Transverse colon (tissue), 4 donors: ENCODE data around the gene DENND1A. TPM values are rescaled to one million over a fixed set of nuclear protein-coding genes. Genes with fewer than 3 reads are reported as not detected.

ENCODE experiments used
- DNase-seq: peaks from one replicate; pipeline ENCODE4 v3.0.0-alpha.2; 2019
- H3K27ac ChIP-seq, 4 donors: fragments of 200-600 bp; sonication (generic); 2 replicates each; pipeline ENCODE4 v1.5.1; 2016 to 2018; ENCODE audit warnings: inconsistent platforms in 4 of 4
- H3K27me3 ChIP-seq: fragments of 200-600 bp; sonication (generic); 2 replicates; pipeline ENCODE4 v1.5.1; 2017; ENCODE audit warnings: inconsistent platforms
- H3K36me3 ChIP-seq, 4 donors: fragments of 200-600 bp; sonication (generic); 2 replicates each; pipeline ENCODE4 v1.5.1; 2017 to 2019; ENCODE audit warnings: inconsistent platforms in 4 of 4
- H3K4me1 ChIP-seq, 4 donors: fragments of 200-600 bp; sonication (generic); 2 replicates each; pipeline ENCODE4 v1.5.1; 2017 to 2020; ENCODE audit warnings: inconsistent platforms in 4 of 4
- H3K4me3 ChIP-seq, 4 donors: fragments of 200-600 bp; sonication (generic); 1 replicate in 1 of 4; 2 replicates in 3 of 4; pipeline versions ENCODE4 v1.5.1 to v1.6.1; 2017 to 2019; ENCODE audit warnings: inconsistent platforms in 4 of 4
- H3K9me3 ChIP-seq, 2 donors: fragments of 200-600 bp; sonication (generic); 2 replicates each; pipeline ENCODE4 v1.5.1; 2017 to 2019; ENCODE audit warnings: inconsistent platforms in 2 of 2
- EP300 ChIP-seq: sonication (generic); formaldehyde crosslinking; IDR thresholded peaks from one replicate; pipeline ENCODE4 v1.6.1; 2017; ENCODE audit warnings: antibody characterized with exemption, low read depth
- POLR2A ChIP-seq: fragments of 450-650 bp; IDR thresholded peaks from one replicate; pipeline ENCODE4 v1.6.1; 2016; ENCODE audit warnings: antibody characterized with exemption, mild to moderate bottlenecking, moderate library complexity
- POLR2AphosphoS5 ChIP-seq, 3 donors: sonication (generic); formaldehyde crosslinking; IDR thresholded peaks; one replicate each; pipeline ENCODE4 v1.6.1; 2016; ENCODE audit warnings: antibody characterized with exemption in 3 of 3
- WGBS, 2 donors: methylation state at CpG; one replicate each; pipeline ENCODE4 v1.1.5; 2018; ENCODE audit warnings: low coverage in 1 of 2; 5-methylcytosine and 5-hydroxymethylcytosine counted together
- in situ Hi-C, 4 donors: fragments of 200-750 bp; cut with MboI; loops; one replicate each; pipeline versions ENCODE4 v1.15.0 to v1.15.1; 2017; ENCODE audit warnings: low sequenced_read_pairs in 3 of 4, low pct_ligation_motif_present in 1 of 4, low pct_unique_long_range_greater_than_20kb in 1 of 4
- intact Hi-C: fragments of 100-400 bp; cut with DNase I; formaldehyde crosslinking; loops from one replicate; pipeline ENCODE4 v1.15.1; 2023; ENCODE audit warnings: low total_unique reads
- total RNA-seq, 4 donors: library from RNA; depleted of rRNA; stranded (reverse); fragments of >200 nt; gene quantifications; one replicate each; pipeline ENCODE4 v1.1.0, GENCODE V29; 2016
- TF ChIP-seq, protein P1 (sequence below), 5 experiments: fragments of 200-600 bp in 3 of 5; fragments of 450-650 bp in 2 of 5; sonication (generic) in 3 of 5; IDR thresholded peaks; 1 replicate in 2 of 5; 2 replicates in 3 of 5; pipeline ENCODE4 v1.5.1; 2016 to 2017; ENCODE audit warnings: antibody characterized with exemption in 5 of 5, inconsistent platforms in 3 of 5, mild to moderate bottlenecking in 2 of 5, moderate library complexity in 1 of 5

The DENND1A gene
- total RNA-seq, 4 donors from 2014 or later, result 12.5 to 78.6 (median 40.0) TPM

DNA sequence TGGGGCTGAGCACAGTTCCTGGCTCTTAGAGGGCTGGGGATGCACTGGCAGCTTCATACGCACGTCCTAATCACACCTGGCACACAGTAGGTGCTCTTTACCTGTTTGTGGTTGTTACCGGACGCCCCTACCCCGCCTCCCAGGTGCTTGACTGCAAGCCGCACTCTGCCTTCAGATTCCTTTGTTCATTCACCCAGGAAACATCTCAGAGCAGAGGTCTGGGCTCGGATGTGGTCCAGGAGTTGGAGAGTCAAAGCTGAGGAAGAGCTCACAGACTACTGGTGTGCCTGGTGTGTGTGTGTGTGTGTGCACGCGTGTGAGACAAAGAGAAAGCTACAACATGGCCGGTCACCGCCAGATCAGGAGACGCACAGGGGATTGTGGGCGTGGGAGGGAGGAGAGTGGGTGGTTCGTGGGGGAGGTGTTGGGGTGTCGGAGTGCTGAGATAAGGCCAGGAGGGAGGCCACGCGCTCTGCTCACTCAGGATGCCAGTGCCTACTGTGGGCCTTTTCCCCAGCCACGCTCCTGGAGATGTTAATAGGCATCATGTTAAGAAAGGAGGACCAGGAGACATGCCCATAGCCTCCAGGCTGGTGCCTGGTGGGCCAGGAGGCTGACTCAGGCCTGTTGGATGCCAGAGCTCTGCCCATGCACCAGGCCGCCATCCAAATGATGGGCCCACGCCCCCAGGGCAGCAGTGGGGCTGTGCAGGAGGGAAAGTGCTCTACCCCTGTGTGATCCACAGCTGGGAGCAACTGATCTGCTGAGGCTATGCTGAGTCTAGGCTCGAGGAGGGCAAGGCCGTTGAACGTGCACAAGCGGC, 534.0 kb downstream of the DENND1A start:
- H3K9me3 ChIP-seq, result no peaks in the 10 kb centered on the region
- H3K36me3 ChIP-seq, result no peaks in the 10 kb centered on the region
- intact Hi-C loops (no loop called here), in situ Hi-C loops (no loop called here)
- no peak overlapping the region for H3K4me3 ChIP-seq
- DNase-seq, result no peak
- 91% methylated on average over 24 of the region's 24 CpGs; no CpG with 5 or more reads in 1 of the 2 donors for WGBS, 2 donors
- no peaks in the 10 kb centered on the region for H3K27me3 ChIP-seq
- TF ChIP-seq POLR2AphosphoS5 (IDR thresholded peaks at IDR 0.05) (no peak), EP300 (no peak), POLR2A (no peak)
- TF ChIP-seq, protein P1, sequence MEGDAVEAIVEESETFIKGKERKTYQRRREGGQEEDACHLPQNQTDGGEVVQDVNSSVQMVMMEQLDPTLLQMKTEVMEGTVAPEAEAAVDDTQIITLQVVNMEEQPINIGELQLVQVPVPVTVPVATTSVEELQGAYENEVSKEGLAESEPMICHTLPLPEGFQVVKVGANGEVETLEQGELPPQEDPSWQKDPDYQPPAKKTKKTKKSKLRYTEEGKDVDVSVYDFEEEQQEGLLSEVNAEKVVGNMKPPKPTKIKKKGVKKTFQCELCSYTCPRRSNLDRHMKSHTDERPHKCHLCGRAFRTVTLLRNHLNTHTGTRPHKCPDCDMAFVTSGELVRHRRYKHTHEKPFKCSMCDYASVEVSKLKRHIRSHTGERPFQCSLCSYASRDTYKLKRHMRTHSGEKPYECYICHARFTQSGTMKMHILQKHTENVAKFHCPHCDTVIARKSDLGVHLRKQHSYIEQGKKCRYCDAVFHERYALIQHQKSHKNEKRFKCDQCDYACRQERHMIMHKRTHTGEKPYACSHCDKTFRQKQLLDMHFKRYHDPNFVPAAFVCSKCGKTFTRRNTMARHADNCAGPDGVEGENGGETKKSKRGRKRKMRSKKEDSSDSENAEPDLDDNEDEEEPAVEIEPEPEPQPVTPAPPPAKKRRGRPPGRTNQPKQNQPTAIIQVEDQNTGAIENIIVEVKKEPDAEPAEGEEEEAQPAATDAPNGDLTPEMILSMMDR (IDR thresholded peaks at IDR 0.05), result no peak
- no peaks in the 10 kb centered on the region for H3K4me1 ChIP-seq
- no peak overlapping the region for H3K27ac ChIP-seq

DNA sequence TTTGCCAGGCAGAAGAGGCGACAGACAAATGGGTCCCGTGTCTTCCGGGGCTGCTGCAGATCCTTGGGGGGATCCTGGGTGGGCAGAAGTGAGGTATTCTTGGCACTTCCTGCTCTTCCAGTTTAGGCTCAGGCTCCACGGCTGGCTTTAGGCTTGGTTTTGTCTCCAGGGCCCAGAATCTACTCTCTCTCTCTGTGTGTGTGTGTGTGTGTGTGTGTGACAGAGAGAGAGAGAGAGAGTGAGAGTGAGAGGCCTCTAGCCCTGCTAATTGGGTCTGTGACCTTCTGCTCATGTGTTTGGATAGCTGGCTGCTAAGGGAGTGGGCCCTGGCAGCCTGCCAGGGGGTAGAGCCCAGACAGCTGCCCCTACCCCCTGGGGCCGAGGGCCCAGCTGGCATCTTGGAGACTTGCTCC, 534.6 kb downstream of the DENND1A start:
- intact Hi-C loops (no loop called here), in situ Hi-C loops (no loop called here)
- Histone ChIP-seq H3K4me3 (no peak overlapping the region), H3K9me3 (no peaks in the 10 kb centered on the region), H3K36me3 (no peaks in the 10 kb centered on the region), H3K4me1 (no peaks in the 10 kb centered on the region), H3K27ac (no peak overlapping the region), H3K27me3 (no peaks in the 10 kb centered on the region)
- 65% methylated on average over 5 of the region's 5 CpGs; no CpG with 5 or more reads in 1 of the 2 donors for WGBS, 2 donors
- TF ChIP-seq, protein P1 (IDR thresholded peaks at IDR 0.05), result no peak
- TF ChIP-seq EP300, result no peak
- no peak for TF ChIP-seq POLR2AphosphoS5 (IDR thresholded peaks at IDR 0.05)
- no peak for TF ChIP-seq POLR2A
- no peak for DNase-seq

DNA sequence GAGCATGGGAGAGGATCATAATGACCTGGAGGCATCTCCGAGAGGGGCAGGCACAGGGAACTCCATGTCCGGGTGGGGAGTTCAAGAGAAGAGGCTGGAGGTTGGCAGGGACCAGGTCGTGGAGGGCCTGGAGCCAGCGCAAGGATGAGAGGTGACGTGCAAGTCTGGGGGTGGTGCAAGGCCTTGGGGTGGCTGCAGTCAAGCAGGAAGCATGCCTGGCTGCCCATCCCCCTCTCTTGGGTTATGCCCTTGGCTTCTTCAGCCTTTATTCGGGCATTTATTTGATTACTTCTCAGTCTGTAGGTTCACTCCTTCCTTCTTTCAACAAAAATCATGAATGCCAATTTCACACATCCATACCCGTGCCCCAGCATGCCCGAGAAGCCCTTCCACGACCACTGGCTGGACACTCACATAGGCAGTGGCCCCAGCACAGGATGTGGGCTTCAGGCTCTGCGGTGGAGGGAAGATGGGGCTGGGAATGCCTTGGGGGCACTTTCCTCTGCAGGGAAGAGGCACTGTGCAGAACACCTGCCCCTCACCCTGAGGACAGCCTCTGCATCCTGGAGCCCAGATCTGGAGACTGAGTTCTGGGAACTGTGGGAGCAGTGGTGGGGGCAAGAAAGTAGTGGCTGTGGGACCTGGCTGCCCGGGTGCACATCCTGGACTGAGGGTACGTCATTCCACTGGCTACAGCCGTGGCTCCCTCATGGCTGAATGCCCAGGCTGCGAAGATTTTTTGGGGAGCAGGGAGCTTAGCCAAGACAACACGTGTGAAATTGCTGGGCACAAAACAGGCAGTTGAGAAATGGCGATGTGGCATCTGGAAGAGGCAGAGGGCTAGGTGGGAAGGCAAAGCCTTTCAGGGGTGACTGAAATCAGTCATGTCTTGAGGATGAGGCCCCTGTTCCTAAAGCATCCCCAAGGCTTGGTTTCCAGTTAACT, 535.4 kb downstream of the DENND1A start:
- no peaks in the 10 kb centered on the region for H3K4me1 ChIP-seq
- H3K36me3 ChIP-seq, result no peaks in the 10 kb centered on the region
- intact Hi-C loops (no loop called here), in situ Hi-C loops (no loop called here)
- no peak for DNase-seq
- no peak for TF ChIP-seq POLR2A
- TF ChIP-seq EP300, result no peak
- TF ChIP-seq, protein P1 (IDR thresholded peaks at IDR 0.05), result no peak
- TF ChIP-seq POLR2AphosphoS5 (IDR thresholded peaks at IDR 0.05), result no peak
- no peaks in the 10 kb centered on the region for H3K27me3 ChIP-seq
- no peak overlapping the region for H3K27ac ChIP-seq
- H3K9me3 ChIP-seq, result no peaks in the 10 kb centered on the region
- no peak overlapping the region for H3K4me3 ChIP-seq
- 78 to 80% methylated on average over 1 to 16 of the region's 16 CpGs for WGBS, 2 donors

DNA sequence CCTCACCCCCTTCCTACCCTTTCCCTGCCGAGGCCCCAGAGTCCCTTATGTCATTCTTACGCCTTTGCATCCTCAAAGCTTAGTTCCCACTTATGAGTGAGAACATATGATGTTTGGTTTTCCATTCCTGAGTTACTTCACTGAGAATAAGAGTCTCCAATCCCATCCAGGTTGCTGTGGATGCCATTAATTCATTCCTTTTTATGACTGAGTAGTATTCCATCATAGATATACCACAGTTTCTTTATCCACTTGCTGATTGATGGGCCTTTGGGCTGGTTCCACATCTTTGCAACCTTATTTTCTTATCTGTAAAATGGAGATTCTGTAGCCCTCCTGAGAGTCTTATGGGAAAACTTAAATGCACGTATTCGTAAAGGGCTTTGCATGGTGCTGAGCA, 537.1 kb downstream of the DENND1A start:
- Histone ChIP-seq H3K36me3 (no peaks in the 10 kb centered on the region), H3K27ac (no peak overlapping the region), H3K4me3 (no peak overlapping the region), H3K27me3 (no peaks in the 10 kb centered on the region), H3K4me1 (no peaks in the 10 kb centered on the region), H3K9me3 (no peaks in the 10 kb centered on the region)
- TF ChIP-seq EP300 (no peak), POLR2AphosphoS5 (IDR thresholded peaks at IDR 0.05) (no peak), POLR2A (no peak)
- TF ChIP-seq, protein P1 (IDR thresholded peaks at IDR 0.05), result no peak
- in situ Hi-C loops, result no loop called here
- no peak for DNase-seq
- intact Hi-C loops, result no loop called here
- WGBS, 2 donors, result 98 to 100% methylated on average over 4 of the region's 4 CpGs
